HepG2 (cell line): ENCODE data around the gene SWI5. TPM values are rescaled to one million over a fixed set of nuclear protein-coding genes. Genes with fewer than 3 reads are reported as not detected.

ENCODE experiments used
- ATAC-seq: fragments of 200-7000 bp; cut with Tn5 transposase; 3 replicates; pipeline ENCODE4 v1.9.1; 2020; ENCODE audit warnings: mild to moderate bottlenecking, moderate library complexity
- BruUV-seq: library from RNA; stranded (reverse); fragments of 400-500 nt; replicated peaks from 2 replicates; lab custom pipeline; 2021; lab: Mats Ljungman, UMichigan
- CTCF ChIA-PET: fragments of 300-600 bp; formaldehyde crosslinking; extraction: SDS; loops from one replicate; lab custom pipeline; 2021; ENCODE audit warnings: low total read pairs, inconsistent platforms, low intra/inter-chr PET ratio; lab: Yijun Ruan, JAX
- POLR2A ChIA-PET: fragments of 350-600 bp; sonication (Branson Sonifier 250); formaldehyde crosslinking; loops from one replicate; lab custom pipeline; 2020; ENCODE audit warnings: antibody characterized with exemption, inconsistent platforms; lab: Yijun Ruan, JAX
- DNase-seq: peaks from one replicate; pipeline ENCODE4 v3.0.0-alpha.2; 2015; ENCODE audit warnings: low spot score
- FAIRE-seq: peaks from 3 replicates; lab custom pipeline; 2011; peaks lifted over from hg19 to GRCh38; lab: Jason Lieb, UNC
- H2AFZ ChIP-seq: one replicate; pipeline ENCODE4 v1.6.1; 2011; ENCODE audit warnings: low read length, inconsistent platforms
- H3K27ac ChIP-seq: fragments of 300-600 bp; 3 replicates; pipeline ENCODE4 v1.8.0; 2011; ENCODE audit warnings: mixed run types, mild to moderate bottlenecking, mixed read lengths, low read length, inconsistent platforms; ENCODE audit not compliant: insufficient read depth; ENCODE audit errors: extremely low read length
- H3K27me3 ChIP-seq, 2 experiments: fragments of 200-600 bp in 1 of 2; 2 replicates in 1 of 2; 3 replicates in 1 of 2; pipeline versions ENCODE4 v1.6.0 to v1.8.0; 2011; ENCODE audit warnings: low read length in 2 of 2, mild to moderate bottlenecking in 2 of 2, moderate library complexity in 2 of 2, inconsistent platforms in 1 of 2; ENCODE audit not compliant: insufficient read depth in 2 of 2, control insufficient read depth in 1 of 2
- H3K36me3 ChIP-seq, 2 experiments: fragments of 200-600 bp in 1 of 2; replicated peaks in 1 of 2; 2 replicates in 1 of 2; 3 replicates in 1 of 2; pipeline versions ENCODE4 v1.5.1 to v1.8.0; 2011; ENCODE audit warnings: low read length in 2 of 2, inconsistent platforms in 1 of 2; ENCODE audit not compliant: insufficient read depth in 2 of 2, control insufficient read depth in 1 of 2
- H3K4me1 ChIP-seq: 2 replicates; pipeline ENCODE4 v1.5.1; 2012; ENCODE audit warnings: low read length, inconsistent platforms; ENCODE audit not compliant: insufficient read depth
- H3K4me2 ChIP-seq: 2 replicates; pipeline ENCODE4 v1.6.0; 2011; ENCODE audit warnings: low read depth, low read length, inconsistent platforms
- H3K4me3 ChIP-seq, 3 experiments: fragments of 200-600 bp in 1 of 3; sonication (generic), shearing (Covaris generic) in 1 of 3; replicated peaks in 1 of 3; 2 replicates each; pipeline ENCODE4 v1.5.1; 2011 to 2016; ENCODE audit warnings: low read length in 3 of 3, inconsistent platforms in 2 of 3, low read depth in 2 of 3, mild to moderate bottlenecking in 2 of 3, control low read depth in 1 of 3, mixed read lengths in 1 of 3; ENCODE audit not compliant: insufficient read depth in 1 of 3
- H3K79me2 ChIP-seq: one replicate; pipeline ENCODE4 v1.6.1; 2011; ENCODE audit warnings: low read length, inconsistent platforms; ENCODE audit not compliant: insufficient read depth
- H3K9ac ChIP-seq: 2 replicates; pipeline ENCODE4 v1.6.0; 2011; ENCODE audit warnings: mild to moderate bottlenecking, low read depth, low read length, inconsistent platforms; ENCODE audit not compliant: insufficient read depth
- H3K9me3 ChIP-seq: 2 replicates; pipeline ENCODE4 v1.5.1; 2012; ENCODE audit warnings: mild to moderate bottlenecking, low read length
- H4K20me1 ChIP-seq: 2 replicates; pipeline ENCODE4 v1.6.0; 2011; ENCODE audit warnings: inconsistent platforms, mild to moderate bottlenecking, low read length, moderate library complexity; ENCODE audit not compliant: insufficient read depth
- CBX1 ChIP-seq: IDR thresholded peaks from one replicate; pipeline ENCODE4 v1.6.1; 2016; ENCODE audit warnings: antibody characterized with exemption, low read depth
- ZFP91 ChIP-seq: sonication (generic); formaldehyde crosslinking; IDR thresholded peaks from 2 replicates; pipeline ENCODE4 v1.9.0; 2022; ENCODE audit warnings: missing genetic modification reagents, mild to moderate bottlenecking, borderline replicate concordance
- ZNF121 ChIP-seq: sonication (generic); formaldehyde crosslinking; IDR thresholded peaks from 2 replicates; pipeline ENCODE4 v1.5.0; 2020; ENCODE audit warnings: mild to moderate bottlenecking, missing genetic modification reagents
- ZNF687 ChIP-seq: sonication (generic); formaldehyde crosslinking; IDR thresholded peaks from 2 replicates; pipeline ENCODE4 v1.5.1; 2020; ENCODE audit warnings: mild to moderate bottlenecking, missing genetic modification reagents, moderate library complexity
- whole genome bisulfite sequencing: methylation state at CpG from one replicate; pipeline ENCODE4 v1.1.6; 2017; ENCODE audit warnings: low lambda C conversion rate; 5-methylcytosine and 5-hydroxymethylcytosine counted together
- in situ Hi-C: cut with HindIII; loops from 2 replicates; pipeline ENCODE4 v1.10.0; 2017; ENCODE audit warnings: low pct_unique_long_range_greater_than_20kb; ENCODE audit not compliant: extremely low pct_ligation_motif_present
- intact Hi-C: fragments of 100-400 bp; cut with micrococcal nuclease; formaldehyde crosslinking; loops from one replicate; pipeline ENCODE4 v1.10.0; 2022; ENCODE audit not compliant: unreplicated experiment
- polyA plus RNA-seq, 8 experiments: library from polyadenylated mRNA; depleted of rRNA in 3 of 8; stranded (reverse) in 7 of 8; unstranded in 1 of 8; fragments of >200 nt; fragmentation: Illumina TruSeq in 4 of 8; extraction: Trizol in 4 of 8; gene quantifications; 2 replicates each; pipeline versions ENCODE4 v1.2.1 to v1.2.3, GENCODE V29; 2011 to 2016; ENCODE audit warnings: low read depth in 4 of 8, missing spikeins in 1 of 8, mixed read lengths in 1 of 8; ENCODE audit not compliant: insufficient read depth in 1 of 8
- total RNA-seq, 5 experiments: library from RNA; depleted of rRNA; stranded (reverse); fragments of >200 nt; fragmentation: Illumina TruSeq; extraction: Trizol; gene quantifications; 2 replicates each; pipeline ENCODE4 v1.2.3, GENCODE V29; 2016; ENCODE audit warnings: low read depth in 1 of 5

SWI5 gene
- total and polyA plus RNA-seq, 2 of the 13 experiments (the other 11 are each of a cell fraction or from before 2014, with no cell fraction given): 39.2 to 41.0 TPM

DNA sequence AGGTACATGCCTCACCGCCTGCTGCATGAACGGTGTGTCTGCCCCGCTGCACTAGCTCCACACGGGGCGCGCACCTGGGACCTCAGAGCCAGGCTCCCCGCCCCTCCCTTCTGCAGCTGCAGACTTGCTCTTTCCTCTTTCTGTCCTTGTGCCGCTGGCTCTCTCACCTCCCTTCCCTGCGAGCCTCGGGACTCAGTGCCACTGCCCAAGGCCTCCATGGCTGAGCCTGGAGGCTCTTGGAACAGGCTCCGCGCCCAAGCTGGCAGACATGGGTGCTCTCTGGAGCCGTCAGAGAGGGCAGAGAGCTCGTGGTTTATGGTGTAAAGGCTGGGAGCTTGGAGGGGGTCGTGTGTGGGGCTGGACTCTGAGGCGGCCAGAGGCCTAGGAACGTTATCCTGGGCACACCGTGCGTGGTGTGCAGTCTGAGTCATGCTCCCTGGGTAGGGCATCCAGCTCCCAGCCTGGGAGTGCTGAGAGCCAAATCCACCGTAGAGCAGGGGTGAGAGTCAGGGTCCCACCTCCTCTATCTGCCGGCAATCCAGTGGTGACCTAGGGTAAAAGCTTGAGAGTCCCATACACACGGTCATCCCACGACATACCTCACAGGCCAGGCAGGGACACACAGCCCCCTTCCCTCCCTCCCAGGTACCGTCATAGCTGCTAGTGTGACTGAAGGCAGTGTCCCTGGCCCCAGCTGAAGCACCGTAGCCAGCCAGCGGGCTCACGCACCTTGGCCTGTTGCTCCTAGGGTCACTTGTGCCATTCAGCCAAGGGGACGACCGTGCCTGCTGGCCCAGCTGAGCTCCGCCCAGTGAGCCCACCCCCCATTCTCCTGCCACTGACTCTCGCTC, 22.7 kb upstream of the SWI5 start:
- Histone ChIP-seq H3K27me3 (no peaks in the 10 kb centered on the region; a peak in 1 of 5 replicates), H3K9me3 (no peaks in the 10 kb centered on the region), H3K9ac (no peak overlapping the region), H4K20me1 (no peaks in the 10 kb centered on the region)
- BruUV-seq: no TSS peak
- CTCF ChIA-PET: no interaction called here
- peak; percentile 30; the same call in 1 of the 2 replicates for TF ChIP-seq ZNF687 (CRISPR knock-in tag)
- no peak for TF ChIP-seq CBX1
- 0 out of 2 replicates have a peak, but pooled peaks have one; percentile 18 for TF ChIP-seq ZNF121 (CRISPR knock-in tag)
- TF ChIP-seq ZFP91 (CRISPR knock-in tag): 0 out of 2 replicates have a peak, but pooled peaks have one; percentile 17
- TF ChIP-seq, all 625 proteins: peak for 3
- peak; percentile 36 for ATAC-seq
- H3K79me2 ChIP-seq: no peaks in the 10 kb centered on the region
- no peak overlapping the region for H3K27ac ChIP-seq
- no peak overlapping the region for H2AFZ ChIP-seq
- peak overlapping the region in 1 of 3 experiments; percentile 33; a peak in 4 of 6 replicates for H3K4me3 ChIP-seq
- H3K4me2 ChIP-seq: peak overlapping the region; percentile 58
- no peak for DNase-seq
- 30% methylated on average over 11 of the region's 31 CpGs for WGBS
- POLR2A ChIA-PET: interaction anchor here (1.3 to 2.6 kb wide), 2 partner anchors 14 to 23 kb away, joined by 3 to 9 read pairs; partner anchors contain the start of genes GOLGA2 and SWI5
- intact Hi-C loops: no loop called here
- peaks cover 10 to 16% of the 10 kb centered on the region in 2 experiments; a peak in 4 of 5 replicates for H3K36me3 ChIP-seq
- in situ Hi-C loops: no loop called here
- peaks cover 21% of the 10 kb centered on the region for H3K4me1 ChIP-seq
- FAIRE-seq: no peak
